ENCODE results near the gene SPPL2B.
A peak's percentile ranks its signal among the peaks of the same experiment; 100 is the strongest.
"Not testable (repeated sequence)": the region's sequence is repeated elsewhere in the genome, so short reads cannot be mapped to it uniquely, and the experiment has no call there.

Gene SPPL2B

DNA sequence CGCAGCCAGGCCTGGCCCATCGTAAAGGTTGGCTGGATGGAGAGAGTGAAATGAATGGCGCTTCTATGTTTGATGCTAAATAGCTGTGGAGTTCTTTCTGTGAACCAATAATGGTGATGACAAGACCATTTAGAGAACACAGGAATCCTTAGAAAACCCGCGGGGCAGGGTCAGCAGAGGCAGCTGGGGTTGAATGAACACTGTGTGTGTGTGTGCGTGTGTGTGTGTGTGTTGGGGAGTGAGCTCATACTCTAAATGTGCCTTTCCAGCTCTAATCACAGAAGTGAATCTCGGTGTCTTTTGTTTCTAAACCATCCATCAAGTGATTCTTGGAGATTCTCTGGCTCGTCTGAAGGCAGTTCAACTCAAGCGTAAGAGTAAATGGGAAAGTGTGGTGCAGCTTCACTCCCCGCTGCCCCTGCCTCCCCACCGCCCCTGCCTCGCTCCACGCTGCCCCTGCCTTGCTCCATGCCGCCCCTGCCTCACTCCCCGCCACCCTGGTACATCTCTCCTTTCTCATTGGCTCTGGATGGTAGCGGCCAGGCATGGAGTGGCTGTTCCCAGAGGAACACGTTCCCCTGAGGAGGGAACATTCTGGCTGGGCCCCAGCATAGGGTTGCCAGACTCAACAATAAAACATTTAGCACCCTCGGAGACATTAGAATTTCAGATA is 52.8 kb downstream of the SPPL2B start:
- DNase-seq (ENCODE audit: low spot score): no peak

- DNase-seq (ENCODE audit: low spot score): no peak
Observed at GRCh38 chr19:2382530-2383222, 54.2 kb downstream of the SPPL2B start.

DNA sequence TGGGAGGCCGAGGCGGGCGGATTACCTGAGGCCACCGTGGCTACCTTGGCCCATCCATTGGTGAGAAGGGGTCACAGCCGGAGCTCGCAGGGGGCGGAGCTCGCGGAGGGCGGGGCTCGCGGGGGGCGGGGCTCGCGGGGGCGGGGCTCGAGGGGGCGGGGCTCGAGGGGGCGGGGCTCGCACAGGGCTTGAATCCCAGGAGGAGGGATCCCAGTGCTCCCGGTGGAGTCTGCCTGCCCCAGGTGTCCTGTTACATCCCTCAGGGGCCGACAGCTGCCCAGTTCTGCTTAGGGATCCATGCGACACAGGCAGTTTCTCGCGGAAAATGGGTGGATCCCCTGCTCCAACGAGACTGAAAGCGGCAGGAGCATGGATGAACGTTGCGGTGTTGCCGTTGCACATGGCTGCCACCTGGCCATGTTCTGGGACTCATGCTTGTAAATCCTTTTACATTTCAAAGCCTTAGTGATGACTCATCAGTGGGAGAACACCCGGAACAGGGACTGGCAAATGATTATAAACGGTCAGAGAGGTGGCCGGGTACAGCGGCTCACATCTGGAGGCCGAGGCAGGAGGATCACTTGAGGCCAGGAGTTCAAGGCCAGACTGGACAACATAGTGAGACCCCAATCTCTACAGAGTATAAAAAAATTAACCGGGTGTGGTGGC is 56.7 kb downstream of the SPPL2B start:
- peak; percentile 82 for DNase-seq (ENCODE audit: low spot score)

DNA sequence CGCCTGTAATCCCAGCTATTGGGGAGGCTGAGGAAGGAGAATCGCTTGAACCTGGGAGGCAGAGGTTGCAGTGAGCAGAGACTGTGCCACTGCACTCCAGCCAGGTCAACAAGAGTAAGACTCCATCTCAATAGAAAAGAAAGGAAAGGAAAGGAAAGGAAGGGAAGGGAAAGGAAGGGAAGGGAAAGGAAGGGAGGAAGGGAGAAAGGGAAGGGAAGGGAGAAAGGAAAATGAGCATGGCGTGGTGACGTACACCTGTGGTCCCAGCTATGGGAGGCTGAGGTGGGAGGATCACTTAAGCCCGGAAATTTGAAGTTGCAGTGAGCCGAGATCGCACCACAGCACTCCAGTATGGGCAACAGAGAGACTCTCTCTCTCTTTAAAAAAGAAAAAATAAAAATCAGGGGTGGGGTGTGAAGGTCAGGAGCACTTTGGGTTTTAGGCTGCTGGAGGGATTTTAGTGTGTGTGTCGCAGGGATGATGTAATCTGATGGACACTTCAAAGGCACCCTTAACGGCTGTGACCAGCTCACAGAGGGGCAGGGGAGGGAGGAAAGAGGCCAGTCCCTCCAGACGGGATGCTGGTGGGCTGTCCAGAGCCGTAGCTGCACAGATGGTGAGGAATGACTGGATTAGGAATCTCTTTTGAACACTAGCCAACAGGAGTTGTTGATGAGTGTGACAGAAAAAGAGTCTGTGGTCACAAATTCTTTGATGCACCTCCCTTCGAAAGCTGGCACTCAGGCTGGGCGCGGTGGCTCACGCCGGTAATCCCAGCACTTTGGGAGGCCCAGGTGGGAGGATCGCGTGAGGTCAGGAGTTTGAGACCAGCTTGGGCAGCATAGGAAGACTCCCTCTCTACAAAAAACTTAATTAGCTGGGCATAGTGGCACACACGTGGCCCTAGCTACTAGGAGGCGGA is 59.1 kb downstream of the SPPL2B start:
- DNase-seq (ENCODE audit: low spot score): no peak

DNA sequence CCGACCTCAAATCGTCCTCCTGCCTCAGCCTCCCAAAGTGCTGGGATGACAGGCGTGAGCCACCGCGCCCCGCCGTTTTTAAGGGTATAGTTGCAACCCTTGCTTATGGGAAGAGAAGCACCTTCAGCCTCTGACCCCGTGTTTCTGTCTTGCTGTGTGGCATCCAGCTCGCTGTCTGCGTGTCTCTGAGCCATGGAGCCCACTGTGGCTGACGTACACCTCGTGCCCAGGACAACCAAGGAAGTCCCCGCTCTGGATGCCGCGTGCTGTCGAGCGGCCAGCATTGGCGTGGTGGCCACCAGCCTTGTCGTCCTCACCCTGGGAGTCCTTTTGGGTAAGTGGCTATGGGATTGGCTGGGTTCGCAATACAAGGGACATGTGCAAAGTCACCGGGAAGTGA is 61.1 kb downstream of the SPPL2B start:
- no peak for DNase-seq (ENCODE audit: low spot score)

- DNase-seq (ENCODE audit: low spot score): peak; percentile 71
Observed at GRCh38 chr19:2391118-2391725, 62.7 kb downstream of the SPPL2B start.

DNA sequence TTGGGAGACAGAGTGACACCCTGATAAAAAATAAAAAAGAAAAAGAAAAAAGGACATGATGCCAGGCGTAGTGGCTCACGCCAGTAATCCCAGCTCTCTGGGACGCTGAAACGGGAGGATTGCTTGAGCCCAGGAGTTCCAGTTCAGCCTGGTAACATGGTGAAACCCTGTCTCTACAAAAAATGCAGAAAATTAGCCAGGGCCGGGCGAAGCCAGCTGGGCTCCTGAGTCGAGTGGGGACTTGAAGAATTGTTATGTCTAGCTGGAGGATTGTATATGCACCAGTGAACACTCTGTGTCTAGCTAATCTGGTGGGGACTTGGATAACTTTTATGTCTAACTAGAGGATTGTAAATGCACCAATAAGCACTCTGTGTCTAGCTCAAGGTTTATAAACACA is 63.9 kb downstream of the SPPL2B start:
- no peak for DNase-seq (ENCODE audit: low spot score)

DNA sequence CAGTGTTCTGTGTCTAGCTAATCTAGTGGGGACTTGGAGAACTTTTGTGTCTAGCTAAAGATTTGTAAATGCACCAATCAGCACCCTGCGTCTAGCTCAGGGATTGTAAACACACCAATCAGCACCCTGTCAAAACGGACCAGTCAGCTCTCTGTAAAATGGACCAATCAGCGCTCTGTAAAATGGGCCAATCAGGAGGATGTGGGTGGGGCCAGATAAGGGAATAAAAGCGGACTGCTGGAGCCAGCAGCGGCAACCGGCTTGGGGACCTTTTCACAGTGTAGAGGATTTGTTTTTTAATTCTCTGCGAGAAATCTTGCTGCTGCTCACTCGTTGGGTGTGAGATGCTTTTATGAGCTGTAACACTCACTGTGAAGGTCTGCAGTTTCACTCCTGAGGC is 64.4 kb downstream of the SPPL2B start:
- not testable (repeated sequence) for DNase-seq (ENCODE audit: low spot score)

- DNase-seq (ENCODE audit: low spot score): no peak
Observed at GRCh38 chr19:2394054-2394441, 65.6 kb downstream of the SPPL2B start.

- peak; percentile 45 for DNase-seq (ENCODE audit: low spot score)
Observed at GRCh38 chr19:2394442-2395292, 66.2 kb downstream of the SPPL2B start.

- DNase-seq (ENCODE audit: low spot score): not testable (repeated sequence)
Observed at GRCh38 chr19:2395293-2395829, 66.9 kb downstream of the SPPL2B start.

GRCh38 chr19:2397173-2397572 is 68.7 kb downstream of the SPPL2B start:
- not testable (repeated sequence) for DNase-seq (ENCODE audit: low spot score)

DNA sequence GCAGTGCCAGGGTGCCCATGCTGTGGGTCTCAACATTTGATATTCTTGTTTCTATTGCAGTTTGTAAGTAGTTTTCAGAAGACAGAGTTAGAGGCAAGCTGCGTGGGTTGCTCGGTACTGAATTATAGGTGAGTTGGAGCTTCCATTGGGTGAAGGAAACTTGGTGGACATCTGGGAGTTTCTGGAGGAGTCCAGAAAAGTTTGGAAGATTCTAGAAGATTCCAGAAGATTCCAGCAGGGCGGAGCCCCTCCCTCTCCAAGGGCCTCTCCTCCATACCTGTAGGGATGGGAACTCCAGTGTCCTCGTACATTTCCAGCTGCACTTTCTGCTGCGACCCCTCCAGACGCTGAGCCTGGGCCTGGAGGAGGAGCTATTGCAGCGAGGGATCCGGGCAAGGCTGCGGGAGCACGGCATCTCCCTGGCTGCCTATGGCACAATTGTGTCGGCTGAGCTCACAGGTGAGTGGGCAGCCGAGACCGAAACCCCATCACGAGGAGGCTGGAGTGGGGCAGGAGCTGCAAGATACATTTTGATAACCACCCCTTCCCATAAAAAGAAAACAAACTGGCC is 70.3 kb downstream of the SPPL2B start:
- no peak for DNase-seq (ENCODE audit: low spot score)

DNA sequence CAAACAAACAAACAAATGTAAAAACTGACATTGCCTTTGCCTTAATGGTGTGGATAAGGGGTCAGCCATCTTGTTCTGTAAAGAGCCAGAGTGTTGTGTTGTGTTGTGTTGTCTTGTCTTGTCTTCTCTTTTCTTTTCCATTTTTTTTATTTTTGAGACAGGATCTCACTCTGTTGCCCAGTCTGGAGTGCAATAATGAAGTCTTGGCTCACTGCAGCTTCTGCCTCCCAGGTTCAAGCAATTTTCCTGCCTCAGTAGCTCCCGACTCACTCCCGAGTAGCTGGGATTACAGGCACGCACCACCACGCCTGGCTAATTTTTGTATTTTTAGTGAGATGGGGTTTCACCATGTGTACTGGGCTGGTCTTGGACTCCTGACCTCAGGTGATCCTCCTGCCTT is 71.1 kb downstream of the SPPL2B start:
- DNase-seq (ENCODE audit: low spot score): no peak

All from LoVo (cell line).